Hepatic stellate cell (primary cell): ENCODE data around the gene DLX2.

Experiments used
- DNase-seq: peaks from one replicate; pipeline ENCODE4 v3.0.0; 2011; ENCODE audit warnings: low spot score

The DLX2 gene

DNA sequence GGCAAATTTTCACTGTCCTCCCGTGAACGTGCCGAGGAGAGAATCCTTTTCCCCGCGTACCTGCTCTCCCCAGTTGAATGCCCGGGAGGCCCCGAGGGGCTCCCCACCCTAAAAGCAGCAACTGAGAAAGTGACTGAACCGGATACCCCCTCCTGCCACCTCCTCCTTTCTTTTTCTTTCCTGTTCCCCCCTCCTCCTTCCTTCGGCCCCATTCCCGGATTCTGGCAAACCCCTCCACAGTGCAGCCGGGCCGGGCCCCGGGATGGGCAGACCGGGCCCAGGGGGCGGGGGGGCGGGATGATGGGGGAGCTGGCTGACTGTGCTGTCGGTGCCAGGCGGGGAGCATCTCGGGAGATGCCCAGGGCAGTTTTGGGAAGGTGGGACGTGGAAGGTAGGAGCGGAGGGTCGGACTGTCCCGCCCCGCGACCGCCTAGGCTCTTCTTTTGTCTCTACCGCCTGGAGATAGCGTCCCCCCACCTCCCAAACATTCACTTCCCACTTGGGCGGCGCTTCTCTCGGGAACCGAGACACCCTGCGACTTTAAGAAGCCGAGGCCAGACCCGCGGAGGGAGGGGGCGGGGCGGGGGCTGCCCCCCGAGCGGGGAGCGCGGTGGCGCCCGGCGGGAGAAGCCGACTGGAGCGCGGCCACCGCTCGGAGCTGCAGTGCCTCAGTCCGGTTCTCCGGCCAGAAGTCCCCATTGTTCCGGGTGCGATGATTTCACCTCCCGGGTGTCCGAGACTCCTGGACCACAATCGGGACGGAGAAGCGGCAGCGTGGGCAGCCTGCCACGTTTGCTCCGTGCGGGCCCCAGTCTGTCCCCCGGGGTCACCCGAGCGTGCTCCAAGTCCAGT is 8.2 kb downstream of the DLX2 start:
- peak; percentile 68 for DNase-seq

DNA sequence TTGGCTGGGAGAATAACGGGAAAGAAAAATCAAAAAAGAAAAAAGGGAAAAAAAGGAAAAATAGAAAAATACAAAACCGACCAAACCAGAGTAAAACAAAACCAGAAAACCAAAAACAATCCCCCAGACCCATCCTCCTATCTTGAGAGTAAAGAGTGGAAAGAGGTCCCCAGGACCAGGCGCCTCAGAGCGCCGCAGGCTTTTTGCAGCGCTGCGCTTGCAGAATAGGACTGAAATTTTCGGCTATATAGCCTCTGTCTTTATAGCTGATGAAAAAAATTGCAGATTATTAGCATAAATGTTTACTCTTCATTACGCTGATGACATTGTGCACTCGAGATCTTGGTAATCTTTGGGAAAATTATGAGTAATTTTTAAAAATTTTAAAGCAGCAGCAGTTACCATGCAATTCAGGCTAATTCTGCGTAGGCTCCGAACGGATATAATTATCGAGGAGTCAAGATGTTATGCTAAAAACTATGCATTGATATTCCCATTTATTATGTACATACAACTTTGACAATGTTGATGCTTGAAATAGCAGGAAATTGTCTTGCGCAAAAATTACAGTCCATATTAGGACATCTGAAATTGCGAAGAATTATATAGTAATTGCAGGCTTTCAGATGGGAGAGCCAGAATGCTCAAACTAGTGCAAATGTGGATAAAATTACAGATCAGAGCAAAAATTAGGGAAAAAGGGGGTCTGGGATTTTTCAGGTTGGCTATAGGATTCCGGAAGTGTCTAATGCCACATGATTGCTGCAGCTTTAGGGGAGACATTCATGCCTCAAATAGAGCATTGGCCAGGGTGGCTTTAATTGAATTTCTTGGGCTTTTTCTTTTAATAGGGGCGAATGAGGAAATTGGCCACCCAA is 9.0 kb downstream of the DLX2 start:
- no peak for DNase-seq

DNA sequence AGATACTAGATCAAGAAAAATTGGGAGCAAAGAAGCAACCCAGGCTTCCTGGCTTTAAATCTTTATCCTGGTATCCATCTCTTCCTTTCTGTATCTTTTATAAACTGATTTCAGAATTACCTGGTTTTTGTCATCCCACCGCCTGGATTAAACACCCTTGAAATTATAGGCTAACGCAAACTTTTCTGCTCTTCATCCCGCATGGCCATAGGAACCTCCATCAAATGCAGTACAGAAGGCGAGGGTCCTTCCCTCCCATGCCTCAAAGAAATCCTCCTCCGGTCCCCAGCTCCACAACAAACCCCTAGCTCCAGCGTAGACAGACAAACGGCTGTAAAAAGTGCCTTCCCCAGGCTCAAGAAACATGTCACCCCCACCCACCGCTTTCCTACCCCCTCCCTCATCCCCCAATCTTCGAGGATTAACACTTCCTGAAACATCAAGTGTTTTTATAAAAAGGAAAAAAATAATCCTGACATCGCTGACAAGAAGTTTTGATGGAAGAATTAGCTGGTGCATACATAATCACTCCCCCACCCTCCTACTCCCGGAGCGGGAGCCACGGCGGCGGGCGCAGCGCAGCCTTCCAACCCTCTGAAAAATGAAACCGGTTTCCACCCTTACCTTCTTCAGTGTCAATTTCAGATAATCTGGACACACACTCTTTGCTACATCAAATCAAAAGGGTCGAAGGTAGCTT is 9.8 kb downstream of the DLX2 start:
- DNase-seq = no peak

DNA sequence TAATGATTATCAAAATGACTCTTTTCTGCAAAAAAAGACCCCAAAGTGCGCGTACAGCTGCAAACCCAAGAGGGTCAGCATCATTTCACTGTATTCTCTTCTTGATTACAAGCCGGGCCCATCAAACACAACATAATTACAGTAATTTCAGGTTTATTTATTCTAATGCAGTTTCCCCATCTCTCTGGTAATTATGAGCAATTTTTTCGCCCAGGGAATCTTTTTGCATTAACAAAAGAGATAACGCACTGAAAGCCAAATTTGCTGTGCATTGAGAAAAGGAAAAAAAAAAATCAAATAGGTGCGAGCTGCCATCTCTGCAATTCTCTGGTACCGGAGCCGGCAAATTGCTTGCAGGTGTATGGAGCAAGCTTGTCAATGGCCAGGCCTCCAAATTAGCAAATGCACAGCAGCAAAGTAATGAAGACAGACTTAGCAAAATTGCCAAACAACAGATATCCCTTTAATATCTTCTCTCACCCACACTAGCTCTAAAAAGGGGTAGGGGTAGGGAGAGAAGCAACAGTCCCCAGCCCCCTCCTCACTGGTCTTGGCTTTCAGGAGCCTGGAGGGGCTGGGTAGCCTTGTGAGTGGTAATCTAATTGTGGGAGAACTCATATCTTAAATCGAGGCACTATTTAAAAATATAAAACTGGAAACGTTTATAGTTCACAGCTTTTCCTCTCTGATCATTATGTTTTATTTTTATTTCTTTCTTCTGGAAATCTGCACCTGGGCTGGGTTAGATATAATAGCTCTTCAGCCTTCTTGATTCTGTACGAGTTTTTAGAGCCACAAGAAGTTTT is 10.7 kb downstream of the DLX2 start:
- no peak for DNase-seq

DNA sequence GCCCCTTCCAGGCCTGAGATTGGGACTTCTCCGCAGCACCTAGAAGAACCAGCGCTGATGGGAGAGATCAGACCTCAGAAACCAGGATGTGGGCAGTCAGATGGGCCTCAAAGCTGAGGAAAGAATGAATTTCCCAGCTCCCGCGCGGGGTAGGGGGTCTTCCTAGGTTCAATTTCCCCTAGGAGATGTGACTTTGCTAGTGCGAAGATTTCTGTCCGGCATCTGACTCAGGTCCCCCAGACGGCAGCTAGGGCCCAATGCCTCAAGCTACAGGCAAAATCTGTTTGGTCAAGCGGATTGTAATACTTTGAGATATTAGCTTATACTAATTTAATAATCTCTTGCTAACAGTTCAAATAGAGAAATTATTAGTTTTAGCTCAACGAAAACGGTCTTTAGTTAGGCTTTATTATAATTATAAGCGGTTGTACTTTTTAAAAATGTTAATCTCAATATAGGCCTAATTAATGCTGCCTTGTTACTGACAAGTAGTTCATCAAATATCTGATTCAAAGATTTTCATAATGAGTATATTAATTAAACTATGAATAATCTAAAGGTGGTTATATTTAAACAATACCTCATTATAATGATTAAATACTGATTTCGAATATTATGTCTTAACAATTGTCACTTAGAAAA is 11.6 kb downstream of the DLX2 start:
- DNase-seq = no peak

DNA sequence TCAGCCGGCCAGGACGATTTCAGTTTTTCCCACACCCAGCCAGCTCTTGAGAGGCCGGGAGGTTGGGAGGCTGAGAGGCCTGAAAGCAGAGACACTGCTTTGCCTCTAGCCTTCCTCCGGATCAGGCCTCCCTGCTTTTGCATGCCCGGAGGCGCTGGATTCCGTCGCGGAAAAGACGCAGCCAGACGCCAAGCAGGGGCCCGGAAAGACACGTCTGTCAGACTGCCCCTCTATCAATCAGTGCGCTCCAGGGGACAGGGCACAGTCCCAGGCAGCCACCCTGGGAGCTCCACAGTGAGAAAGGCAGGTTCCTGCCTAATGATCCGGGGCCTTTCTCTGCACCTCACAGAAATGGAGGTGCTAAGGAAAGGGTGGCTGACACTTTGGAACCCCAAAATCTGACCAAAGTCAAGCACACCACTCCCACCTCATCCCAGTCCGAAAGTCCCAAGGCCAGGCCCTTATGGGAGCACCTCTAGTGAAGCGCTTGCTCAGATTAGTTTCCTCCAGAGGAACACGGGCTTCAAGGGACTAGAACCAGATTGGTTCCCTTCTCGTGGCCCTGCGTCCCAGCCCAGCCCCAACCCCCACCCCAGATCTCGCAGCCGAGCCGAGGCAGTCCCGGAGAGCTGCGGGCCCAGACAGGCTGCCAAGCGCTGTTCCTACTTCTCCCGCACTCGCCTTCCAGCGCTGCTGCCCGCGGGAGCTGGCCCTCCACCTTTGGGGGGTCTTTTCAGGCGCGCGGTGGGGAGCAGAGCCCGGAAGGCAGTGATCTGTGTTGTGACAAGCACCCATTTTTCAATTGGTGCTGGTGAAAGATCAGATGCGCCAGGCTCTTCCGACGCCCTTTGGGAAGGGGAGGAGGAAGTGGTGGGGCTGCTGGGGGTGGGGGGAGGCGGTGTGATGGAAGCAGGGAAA is 12.4 kb downstream of the DLX2 start:
- no peak for DNase-seq

DNA sequence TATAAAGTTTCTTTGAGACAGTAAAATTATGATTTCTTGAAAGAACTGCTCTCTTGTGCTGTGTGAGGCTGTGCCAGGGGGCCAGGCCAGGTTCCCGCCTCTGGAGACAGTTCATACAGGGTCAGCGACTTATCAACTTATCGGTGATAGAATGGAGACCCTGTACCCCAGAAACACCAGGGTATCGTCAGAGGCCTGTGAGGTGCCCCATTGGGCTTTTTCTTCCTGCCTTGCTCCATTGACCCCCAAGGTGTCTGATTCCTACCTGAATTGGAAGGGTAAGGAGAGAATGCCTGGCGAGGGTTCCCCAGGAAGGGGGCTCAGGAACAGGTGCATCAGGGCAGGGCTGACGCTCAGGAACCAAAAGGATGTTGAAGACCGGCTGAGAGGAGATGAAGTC is 13.1 kb downstream of the DLX2 start:
- DNase-seq = no peak

DNA sequence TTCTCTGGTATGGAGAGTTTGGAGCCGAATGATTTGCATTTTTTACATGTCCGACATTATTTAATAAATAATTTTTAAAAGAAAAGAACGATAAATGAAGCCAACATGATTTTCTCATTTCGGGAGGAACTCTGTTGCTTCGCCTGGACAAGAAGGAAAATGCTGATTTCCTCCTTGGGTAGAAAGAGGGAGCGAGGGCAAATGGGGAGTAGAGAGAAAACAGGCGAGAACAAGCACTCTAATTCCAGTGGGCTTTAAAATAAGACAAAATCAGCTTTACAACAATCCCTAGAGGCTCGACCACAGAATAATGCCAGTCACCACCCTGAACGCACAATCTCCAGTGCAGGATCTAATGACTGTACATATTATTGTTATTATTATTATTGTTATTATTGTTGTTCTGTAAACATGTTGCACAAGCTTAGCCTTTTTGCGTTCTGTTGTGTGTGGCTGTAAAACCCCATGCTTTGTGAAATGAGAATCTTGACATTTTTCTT is 13.6 kb downstream of the DLX2 start:
- DNase-seq = no peak

DNA sequence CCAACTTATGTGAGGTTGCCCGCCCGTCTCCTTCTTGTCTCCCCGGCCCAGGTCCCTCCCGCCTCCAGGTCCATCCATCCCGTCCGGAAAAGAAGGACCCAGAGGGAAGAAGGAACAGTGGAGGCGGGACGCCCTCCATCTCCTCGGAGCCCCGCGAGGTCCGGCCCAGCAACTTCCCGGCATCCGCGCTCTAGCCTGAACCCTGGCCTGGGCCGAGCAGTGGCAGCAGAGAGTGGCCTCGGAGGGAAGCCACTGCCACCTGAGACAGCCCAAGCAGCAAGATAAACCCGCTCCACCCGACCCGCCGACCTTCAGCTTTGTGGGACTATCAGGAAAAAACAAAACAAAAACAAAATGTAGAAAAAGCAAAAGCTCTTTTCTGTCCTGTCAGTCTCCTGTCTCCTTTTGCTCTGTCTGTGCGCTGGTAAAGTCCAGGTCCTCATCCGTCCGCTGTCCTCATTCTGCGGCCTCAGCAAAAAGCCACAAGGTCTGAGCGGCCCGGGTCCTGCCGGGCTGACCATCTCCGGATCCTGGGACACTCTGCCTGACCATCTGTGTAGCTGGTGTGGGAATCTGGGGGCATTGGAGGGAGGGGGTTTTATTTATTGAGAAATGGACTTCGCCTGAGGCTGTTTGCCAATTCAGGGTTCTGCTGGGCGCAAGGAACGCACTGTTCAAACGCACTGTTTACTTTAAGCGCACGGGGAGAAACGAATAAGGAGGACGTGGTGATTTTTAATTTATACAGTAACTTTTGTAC is 14.3 kb downstream of the DLX2 start:
- no peak for DNase-seq

DNA sequence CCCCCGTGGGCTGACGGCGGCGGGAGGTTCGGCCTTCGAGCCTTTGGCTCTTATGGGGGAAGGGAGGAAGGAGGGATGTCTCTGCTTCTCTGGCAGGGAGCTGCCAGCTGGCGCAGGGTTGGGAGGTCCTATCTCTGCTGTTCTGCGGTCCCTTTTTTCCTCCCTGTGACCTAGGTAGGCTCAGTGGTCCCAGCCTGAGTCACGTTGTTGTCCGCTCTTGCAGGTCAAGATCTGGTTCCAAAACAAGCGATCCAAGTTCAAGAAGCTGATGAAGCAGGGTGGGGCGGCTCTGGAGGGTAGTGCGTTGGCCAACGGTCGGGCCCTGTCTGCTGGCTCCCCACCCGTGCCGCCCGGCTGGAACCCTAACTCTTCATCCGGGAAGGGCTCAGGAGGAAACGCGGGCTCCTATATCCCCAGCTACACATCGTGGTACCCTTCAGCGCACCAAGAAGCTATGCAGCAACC is 14.9 kb downstream of the DLX2 start:
- no peak for DNase-seq

DNA sequence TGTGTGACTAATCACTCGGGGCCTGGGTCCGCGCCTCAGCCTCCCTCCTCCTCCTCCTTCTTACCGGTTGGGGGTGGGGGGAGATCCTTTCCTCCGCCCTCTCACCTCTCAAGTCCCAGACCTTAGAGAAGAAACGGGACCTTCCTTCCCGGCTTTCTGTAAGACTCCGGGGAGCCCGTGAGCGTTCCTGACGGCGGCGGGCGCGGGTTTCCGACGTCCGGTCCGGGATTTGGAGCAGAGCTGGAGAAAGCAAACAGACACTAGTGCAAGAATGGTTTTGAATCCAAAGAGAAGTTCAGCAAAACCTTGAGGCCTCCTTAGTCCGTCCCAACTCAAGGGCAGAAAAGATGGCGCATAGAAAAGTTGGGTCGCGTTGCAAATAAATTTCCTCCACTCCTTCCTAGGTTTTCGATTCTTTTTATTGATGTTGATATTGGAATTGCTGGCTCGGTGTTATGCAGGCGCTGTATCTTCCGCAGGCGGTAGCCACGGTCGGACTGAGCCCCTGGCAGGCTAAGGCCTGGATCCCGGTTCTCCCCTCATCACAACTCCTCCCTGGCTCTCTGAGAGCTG is 15.4 kb downstream of the DLX2 start:
- no peak for DNase-seq

DNA sequence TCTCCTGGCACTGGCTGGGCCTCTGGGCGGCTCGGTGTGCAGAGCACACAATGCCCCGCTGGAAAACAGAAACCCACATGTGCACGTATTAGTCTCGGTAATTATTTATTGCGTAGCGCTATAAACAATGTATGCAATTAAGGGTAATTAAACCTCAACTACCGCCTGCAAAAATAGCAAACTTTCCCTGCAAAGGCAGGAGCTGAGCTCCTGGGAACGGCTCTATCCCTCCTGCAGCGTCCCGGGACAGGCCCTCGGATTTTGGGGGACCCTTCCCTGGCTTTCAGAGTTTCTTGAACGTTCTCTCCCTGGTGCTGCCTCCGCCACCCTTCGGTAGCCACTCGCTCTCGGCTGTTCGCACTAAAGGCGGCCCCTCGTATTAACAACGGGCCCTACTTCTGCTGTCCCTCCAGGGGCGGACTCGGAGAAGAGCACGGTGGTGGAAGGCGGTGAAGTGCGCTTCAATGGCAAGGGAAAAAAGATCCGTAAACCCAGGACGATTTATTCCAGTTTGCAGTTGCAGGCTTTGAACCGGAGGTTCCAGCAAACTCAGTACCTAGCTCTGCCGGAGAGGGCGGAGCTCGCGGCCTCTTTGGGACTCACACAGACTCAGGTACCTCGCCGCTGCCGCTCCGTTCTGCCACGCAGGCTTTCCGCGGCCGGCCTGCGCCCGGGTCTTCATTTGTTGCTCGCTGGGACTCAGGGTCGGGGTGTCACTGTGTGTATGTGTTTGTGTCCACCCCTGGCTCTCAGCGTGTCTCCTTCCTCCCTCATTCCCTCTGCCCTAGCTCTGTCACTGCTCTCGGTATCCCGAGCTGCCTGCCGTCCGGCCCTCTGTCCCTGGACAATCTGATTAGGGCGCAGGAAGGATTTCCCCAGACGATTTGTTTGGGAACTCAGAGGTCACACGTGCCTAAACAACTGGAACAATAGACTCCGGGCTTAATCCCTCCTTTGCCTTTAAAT is 16.2 kb downstream of the DLX2 start:
- DNase-seq = no peak

DNA sequence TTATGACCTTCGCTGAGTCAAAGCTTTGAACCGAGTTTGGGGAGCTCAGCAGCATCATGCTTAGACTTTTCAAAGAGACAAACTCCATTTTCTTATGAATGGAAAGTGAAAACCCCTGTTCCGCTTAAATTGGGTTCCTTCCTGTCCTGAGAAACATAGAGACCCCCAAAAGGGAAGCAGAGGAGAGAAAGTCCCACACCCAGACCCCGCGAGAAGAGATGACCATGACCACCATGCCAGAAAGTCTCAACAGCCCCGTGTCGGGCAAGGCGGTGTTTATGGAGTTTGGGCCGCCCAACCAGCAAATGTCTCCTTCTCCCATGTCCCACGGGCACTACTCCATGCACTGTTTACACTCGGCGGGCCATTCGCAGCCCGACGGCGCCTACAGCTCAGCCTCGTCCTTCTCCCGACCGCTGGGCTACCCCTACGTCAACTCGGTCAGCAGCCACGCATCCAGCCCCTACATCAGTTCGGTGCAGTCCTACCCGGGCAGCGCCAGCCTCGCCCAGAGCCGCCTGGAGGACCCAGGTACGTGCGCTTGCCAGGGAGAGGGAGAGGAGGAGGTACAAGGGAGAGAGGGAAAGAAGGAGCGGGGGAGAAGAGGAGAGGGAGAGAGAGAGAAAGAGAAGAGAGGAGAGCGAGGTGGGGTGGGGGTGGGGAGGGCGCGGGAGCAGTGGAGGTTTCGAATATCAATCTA is 17.1 kb downstream of the DLX2 start, which contains the start of gene DLX1:
Gene DLX1, plus strand, starts transcription at position 48 of the 700 bp plus-strand sequence. Its CDS starts 171 bp downstream, at position 219.
- no peak for DNase-seq

DNA sequence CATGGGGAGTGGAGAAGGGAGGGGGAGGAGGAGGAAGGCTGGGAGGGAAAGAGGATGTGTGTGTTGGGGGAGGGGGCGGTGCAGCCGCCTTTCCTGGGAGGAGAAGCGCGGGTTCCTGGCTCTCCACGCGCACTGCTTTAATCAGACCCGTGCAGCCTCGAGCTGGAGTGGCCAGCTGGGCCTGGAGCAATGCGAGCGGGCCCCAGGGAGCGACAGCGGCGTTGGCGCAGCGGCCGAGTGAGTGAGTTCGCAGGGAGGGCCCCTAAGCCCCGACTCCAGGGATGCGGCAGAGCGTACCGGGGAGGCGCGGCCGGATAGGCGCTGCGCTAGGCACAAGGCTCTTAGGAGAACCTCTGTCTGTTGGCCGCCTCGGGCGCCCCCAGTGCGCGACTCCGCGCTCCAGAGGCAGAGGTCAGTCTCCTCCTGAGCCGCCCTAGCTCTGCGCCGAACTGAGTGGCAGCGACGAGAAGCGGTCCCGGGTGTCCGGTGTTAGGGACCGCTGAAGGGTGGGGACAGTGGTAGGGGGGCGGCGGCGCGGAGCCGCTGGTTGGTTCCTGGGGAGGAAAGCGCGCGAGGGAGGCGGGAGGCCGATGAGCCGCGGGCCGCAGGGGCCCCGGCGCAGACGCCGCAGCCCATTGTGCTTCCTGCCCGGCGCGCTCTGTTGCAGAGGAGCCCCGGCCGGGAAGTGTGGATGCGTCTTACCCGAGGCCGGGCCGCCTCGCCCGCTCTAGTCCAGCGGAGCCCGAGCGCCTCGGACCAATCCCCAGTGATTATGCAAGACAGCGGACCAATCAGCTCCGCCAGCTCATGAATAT is 17.8 kb downstream of the DLX2 start:
- DNase-seq = peak; percentile 98

DNA sequence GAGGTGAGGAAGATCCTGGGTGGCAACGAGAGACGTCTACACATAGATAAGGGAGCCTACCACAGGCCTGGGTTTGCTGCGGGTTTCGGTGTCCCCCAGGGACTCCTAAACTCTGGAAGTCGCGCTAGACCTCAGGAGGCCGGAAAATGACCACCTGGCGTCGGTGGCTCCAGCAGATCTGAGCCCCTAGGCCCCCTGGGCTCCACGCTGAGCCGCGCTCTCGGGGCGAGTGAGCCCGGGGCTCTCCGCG is 18.4 kb downstream of the DLX2 start:
- no peak for DNase-seq
